Epithelial cell of proximal tubule (primary cell): Measurements from ENCODE around the gene GRM4. TPM values are rescaled to one million over a fixed set of nuclear protein-coding genes. Genes with fewer than 3 reads are reported as not detected.

Experiments
- DNase-seq: peaks from one replicate; pipeline ENCODE4 v3.0.0-alpha.2; 2011; ENCODE audit warnings: low read depth
- H3K4me3 ChIP-seq: 2 replicates; pipeline ENCODE4 v1.5.1; 2011; ENCODE audit warnings: low read depth, mild to moderate bottlenecking, low read length
- CTCF ChIP-seq: conservative IDR thresholded peaks from 2 replicates; pipeline ENCODE4 v1.5.1; 2012; ENCODE audit warnings: low read depth, mild to moderate bottlenecking, low read length
- total RNA-seq: library from RNA; depleted of rRNA; stranded (reverse); fragments of >200 nt; gene quantifications from 2 replicates; pipeline ENCODE4 v1.2.3, GENCODE V29; 2015

GRM4 gene
- total RNA-seq, 1 donor from 2014 or later: not detected

- no peak for DNase-seq
- TF ChIP-seq CTCF: no peak
- H3K4me3 ChIP-seq: no peak overlapping the region
Measured at GRCh38 chr6:34114695-34115402, 31.0 kb downstream of the GRM4 start.

GRCh38 chr6:34113532-34113931 is 32.4 kb downstream of the GRM4 start:
- TF ChIP-seq CTCF: no peak
- no peak overlapping the region for H3K4me3 ChIP-seq
- no peak for DNase-seq

- TF ChIP-seq CTCF: no peak
- no peak overlapping the region for H3K4me3 ChIP-seq
- no peak for DNase-seq
Measured at GRCh38 chr6:34112126-34112525, 33.8 kb downstream of the GRM4 start.

- DNase-seq: no peak
- no peak for TF ChIP-seq CTCF
- H3K4me3 ChIP-seq: no peak overlapping the region
Measured at GRCh38 chr6:34110610-34111009, 35.3 kb downstream of the GRM4 start.

- no peak for TF ChIP-seq CTCF
- DNase-seq: no peak
Measured at GRCh38 chr6:34108176-34108575, 37.7 kb downstream of the GRM4 start.

GRCh38 chr6:34106900-34107299 is 39.0 kb downstream of the GRM4 start:
- H3K4me3 ChIP-seq: no peak overlapping the region
- DNase-seq: no peak
- no peak for TF ChIP-seq CTCF

More at GRCh38 chr6:34108176-34108575, 37.7 kb downstream of the GRM4 start:
- H3K4me3 ChIP-seq: no peak overlapping the region

- no peak for DNase-seq
- H3K4me3 ChIP-seq: no peak overlapping the region
- TF ChIP-seq CTCF: no peak
Measured at GRCh38 chr6:34106421-34106820, 39.5 kb downstream of the GRM4 start.
